NT2/D1 (cell line): Measurements from ENCODE around the gene TNFRSF25.

Experiments
- SUZ12 ChIP-seq: IDR thresholded peaks from 2 replicates; pipeline ENCODE4 v1.6.1; 2011; ENCODE audit not compliant: insufficient read length, insufficient read depth; ENCODE audit errors: extremely low read depth
- YY1 ChIP-seq: IDR thresholded peaks from 2 replicates; pipeline ENCODE4 v1.6.1; 2011; ENCODE audit not compliant: insufficient read length, insufficient read depth

DNA sequence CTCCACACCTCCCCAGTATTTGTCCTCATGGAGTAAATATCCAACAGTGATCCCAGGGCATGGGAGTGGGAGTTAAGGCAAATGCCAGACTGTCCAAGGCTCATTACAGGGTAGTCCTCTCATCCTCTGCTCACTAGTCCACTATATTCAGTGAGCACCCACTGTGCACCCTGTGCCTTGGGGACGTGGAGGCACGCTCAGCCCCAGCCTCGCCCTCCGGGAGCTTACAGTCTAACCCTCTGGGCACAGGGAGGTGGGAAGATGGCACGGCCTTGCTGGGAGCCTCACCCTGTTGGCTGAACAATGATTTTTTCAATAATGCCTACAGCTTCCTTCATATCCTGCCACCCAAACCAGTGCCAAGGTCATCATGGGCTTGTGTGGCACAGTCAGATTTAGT is 49.1 kb downstream of the TNFRSF25 start:
- TF ChIP-seq YY1 (no peak), SUZ12 (no peak)
